Lung microvascular endothelial cell (primary cell): ENCODE data around the gene NDUFB7. TPM values are rescaled to one million over a fixed set of nuclear protein-coding genes. Genes with fewer than 3 reads are reported as not detected.
"Not testable (repeated sequence)": the region's sequence is repeated elsewhere in the genome, so short reads cannot be mapped to it uniquely, and the experiment has no call there.

Experiments used
- DNase-seq, 2 donors: peaks; one replicate each; pipeline versions ENCODE4 v3.0.0 to v3.0.0-alpha.2; 2010; ENCODE audit warnings: low read depth in 2 of 2
- total RNA-seq: library from RNA; depleted of rRNA; stranded (reverse); fragments of >200 nt; gene quantifications from 2 replicates; pipeline ENCODE4 v1.2.1, GENCODE V29; 2014

Gene NDUFB7
- total RNA-seq, result 382 and 418 TPM in 2 replicates

- DNase-seq, result peak; percentile 96 to 97
Observed at GRCh38 chr19:14571695-14572490, at the start of gene NDUFB7. Gene NDUFB7, minus strand, starts transcription at chr19:14572066. Its CDS starts 66 bp downstream, at chr19:14572000.

- no peak for DNase-seq
Observed at GRCh38 chr19:14619404-14619803, 47.5 kb upstream of the NDUFB7 start.

DNA sequence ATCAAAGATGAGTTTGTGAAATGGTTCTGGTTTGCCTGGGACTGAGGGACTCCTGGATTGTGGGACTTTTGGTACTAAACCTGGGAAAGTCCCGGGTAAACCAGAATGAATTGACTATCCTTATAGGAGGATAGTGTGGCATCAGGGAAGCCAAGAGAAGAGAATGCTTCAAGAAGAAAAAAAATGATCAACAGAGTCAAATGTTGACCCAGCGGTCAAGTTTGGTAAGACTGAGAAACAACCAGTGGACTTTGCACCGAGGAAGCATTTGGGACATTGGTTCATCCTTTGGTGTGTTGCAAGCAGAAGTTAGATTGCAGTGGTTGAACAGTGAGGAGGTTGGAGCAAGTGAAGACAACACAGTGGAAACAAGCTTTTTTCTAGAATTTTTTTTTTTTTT lies 44.5 kb upstream of the NDUFB7 start:
- no peak for DNase-seq

GRCh38 chr19:14615623-14616022 lies 43.8 kb upstream of the NDUFB7 start:
- no peak for DNase-seq

- no peak for DNase-seq
Observed at GRCh38 chr19:14614099-14614412, 42.2 kb upstream of the NDUFB7 start.

DNA sequence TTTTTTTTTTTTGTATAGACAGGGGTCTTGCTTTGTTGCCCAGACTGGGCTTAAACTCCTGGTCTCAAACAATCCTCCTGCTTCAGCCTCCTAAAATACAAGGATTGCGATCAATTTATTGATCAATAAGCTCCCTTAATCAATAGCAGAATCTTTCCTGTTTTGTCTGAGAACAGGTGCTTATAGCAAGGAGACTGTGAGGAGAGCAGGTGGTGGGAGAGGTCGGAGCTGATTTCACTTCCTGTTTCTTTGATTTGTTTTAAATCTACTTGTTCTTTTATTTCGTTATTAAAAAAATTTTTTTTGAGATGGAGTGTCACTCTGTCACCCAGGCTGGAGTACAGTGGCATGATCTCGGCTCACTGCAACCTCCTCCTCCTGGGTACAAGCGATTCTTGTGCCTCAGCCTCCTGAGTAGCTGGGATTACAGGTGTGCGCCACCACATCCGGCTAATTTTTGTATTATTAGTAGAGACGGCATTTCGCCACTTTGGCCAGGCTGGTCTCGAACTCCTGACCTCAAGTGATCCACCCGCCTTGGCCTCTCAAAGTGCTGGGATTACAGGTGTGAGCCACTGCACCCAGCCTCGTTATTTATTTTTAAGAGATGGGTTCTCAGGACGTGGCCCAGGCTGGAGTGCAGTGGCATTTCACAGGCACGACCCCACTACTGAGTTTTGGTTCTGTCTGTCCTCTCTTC lies 41.7 kb upstream of the NDUFB7 start:
- DNase-seq, result not testable (repeated sequence)

DNA sequence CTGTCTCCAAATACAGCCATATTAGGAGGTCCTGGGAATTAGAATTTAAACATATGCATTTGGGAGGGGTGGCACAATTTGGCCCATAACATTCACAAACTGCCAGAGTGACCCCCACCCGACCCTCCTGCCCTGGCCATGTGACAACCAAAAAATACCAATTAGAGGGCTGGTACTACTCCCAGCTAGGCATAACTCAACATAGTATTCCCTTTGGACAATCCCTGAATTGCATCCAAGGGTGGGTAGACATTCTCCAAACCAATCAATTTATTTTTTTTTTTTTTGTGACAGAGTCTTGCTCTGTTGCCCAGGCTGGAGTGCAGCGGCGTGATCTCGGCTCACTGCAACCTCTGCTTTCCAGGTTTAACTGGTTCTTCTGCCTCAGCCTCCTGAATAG lies 40.8 kb upstream of the NDUFB7 start:
- DNase-seq, result no peak

GRCh38 chr19:14612242-14612641 lies 40.4 kb upstream of the NDUFB7 start:
- DNase-seq, result not testable (repeated sequence)

DNA sequence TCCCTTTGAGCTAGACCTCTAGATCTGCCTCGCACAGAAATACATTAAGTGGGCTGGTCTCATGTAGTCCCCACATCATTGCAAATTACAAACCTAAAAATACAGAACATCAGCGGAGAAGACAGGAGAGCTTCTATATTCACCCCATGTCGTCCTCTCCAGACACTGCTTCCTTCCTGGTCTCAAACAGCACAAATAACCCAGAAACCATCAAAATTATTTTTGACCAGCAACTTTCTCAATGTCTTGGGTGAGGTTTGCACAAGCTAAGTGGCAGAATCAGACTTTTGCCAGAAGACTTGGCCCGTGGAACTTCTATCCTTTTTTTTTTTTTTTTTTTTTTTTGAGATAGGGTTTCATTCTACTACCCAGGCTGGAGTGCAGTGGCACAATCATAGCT lies 39.2 kb upstream of the NDUFB7 start:
- no peak for DNase-seq

DNA sequence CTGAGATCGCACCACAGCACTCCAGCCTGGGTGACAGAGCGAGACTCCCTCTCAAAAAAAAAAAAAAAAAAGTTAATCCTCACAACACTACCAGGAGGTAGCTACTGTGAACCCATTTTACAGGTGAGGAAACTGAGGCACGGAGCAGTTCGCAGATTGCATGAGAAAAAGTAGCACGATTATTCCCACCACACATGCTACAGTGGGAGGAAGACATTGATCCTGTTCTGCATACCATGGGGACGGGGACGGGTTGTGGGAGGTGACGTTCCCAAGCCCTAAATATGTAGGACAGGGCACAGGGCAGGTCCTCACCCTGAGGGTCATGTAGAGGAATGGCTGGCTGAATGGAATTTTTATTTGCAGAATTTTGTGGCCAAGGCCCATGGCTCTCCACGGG lies 34.8 kb upstream of the NDUFB7 start:
- no peak for DNase-seq

DNA sequence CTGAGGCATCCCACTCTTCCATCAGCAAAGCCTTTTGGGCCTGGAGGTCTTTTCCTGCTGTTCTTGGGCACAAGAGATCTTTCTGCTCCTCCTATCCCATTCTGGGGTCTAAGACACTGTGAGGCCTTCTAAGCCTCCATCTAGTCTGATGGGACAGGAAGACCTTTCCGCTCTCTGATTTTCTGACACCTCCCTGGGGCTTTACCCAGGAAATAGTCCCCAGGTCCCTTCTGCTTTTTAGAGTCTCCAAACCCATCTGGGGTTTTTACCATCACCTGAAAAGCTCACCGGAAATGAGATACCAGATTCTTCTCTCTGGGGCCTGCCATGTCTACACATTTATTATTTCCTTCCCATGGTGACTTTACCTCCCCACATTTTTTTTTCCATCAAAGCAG lies 32.1 kb upstream of the NDUFB7 start:
- no peak for DNase-seq

DNA sequence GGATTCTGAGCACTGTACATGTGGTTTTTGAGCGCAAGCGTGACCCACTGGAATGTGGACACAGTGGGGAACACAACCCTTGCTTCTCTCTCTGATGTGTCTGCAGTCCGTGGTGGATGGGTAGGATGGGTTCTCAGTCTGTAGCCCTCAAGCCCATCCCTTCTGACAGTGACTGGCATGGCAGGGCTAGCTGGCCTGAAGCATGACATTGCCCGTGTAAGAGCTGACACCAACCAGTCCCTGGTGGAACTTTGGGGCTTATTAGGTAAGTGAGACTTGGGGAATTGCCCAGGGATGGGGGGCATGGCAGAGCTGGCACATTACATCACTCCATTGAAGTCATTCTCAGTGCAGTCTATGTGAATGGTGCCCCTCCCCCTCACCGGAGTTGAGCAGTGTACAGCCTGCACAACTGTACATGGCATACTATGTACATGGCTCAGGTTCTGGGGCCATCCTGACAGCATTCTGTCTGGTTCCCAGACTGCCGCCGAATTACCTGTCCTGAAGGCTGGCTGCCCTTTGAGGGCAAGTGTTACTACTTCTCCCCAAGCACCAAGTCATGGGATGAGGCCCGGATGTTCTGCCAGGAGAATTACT lies 27.8 kb upstream of the NDUFB7 start:
- DNase-seq, result no peak

DNA sequence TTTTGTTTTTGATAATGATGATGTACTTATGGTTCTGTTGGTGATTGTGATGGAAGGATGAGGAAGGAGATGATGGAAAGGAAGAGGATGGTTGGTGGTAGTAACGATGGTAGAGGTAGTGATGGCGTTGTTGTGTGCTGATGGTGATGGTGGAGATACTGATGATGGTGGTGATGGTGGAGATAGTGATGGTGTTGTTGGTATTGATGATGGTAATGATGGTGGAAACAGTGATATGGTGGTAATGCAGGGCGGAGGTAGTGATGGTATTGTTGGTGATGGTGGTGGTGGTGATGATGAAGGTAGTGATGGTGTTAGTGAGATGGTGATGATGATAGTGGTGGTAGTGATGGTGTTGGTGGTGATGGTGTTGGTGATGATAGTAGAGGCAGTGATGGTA lies 23.7 kb upstream of the NDUFB7 start:
- DNase-seq, result no peak

- DNase-seq, result not testable (repeated sequence)
Observed at GRCh38 chr19:14589433-14589832, 17.6 kb upstream of the NDUFB7 start.

- not testable (repeated sequence) for DNase-seq
Observed at GRCh38 chr19:14585187-14585586, 13.3 kb upstream of the NDUFB7 start.

DNA sequence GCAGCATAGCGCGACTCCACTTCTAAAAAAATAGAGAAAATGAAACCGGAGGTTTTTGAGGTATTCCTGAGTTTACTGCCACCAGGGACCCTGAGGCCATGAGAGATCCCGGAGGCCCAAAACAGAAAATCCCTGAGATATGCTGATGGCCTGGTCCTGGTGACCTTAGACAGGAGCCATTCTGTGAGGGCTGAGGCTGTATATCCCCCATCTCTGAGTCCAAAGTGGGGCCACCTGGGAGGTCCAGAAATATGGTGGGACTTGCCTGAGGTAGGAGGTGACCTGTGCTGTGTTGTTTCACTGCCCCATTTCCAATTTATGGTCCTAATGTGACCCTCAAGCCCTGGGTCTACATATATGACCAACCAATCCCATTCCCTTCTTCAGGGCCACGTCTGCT lies 12.5 kb upstream of the NDUFB7 start:
- not testable (repeated sequence) for DNase-seq

DNA sequence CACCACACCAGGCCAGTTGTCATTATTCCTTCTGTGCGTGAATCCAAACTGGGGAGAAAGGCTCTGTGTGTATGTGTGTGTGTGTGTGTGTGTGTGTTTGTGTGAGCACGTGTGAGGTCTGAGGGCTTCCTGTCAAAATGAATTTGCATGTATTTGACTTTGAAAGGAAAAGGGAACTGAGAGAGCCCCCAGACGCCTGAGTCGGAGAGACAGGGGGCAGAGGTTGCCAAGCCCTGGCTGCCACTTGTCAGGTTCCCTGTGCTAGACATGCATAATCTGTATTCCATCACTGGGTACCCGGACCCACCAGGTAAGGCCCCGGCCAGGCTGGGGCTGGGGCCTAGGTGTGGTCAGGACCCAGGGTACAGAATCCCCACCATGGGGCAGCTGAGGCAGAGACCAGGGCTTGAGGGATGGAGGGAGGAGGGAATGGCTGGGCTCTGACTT lies 11.1 kb upstream of the NDUFB7 start, which contains the start of gene CLEC17A:
CLEC17A (plus strand) TSS at position 191 of the 447 bp plus-strand sequence; CDS start at position 268, 77 bp downstream.
- no peak for DNase-seq

- no peak for DNase-seq
Observed at GRCh38 chr19:14580623-14581237, 8.9 kb upstream of the NDUFB7 start.

- no peak for DNase-seq
Observed at GRCh38 chr19:14577885-14578427, 6.1 kb upstream of the NDUFB7 start.

DNA sequence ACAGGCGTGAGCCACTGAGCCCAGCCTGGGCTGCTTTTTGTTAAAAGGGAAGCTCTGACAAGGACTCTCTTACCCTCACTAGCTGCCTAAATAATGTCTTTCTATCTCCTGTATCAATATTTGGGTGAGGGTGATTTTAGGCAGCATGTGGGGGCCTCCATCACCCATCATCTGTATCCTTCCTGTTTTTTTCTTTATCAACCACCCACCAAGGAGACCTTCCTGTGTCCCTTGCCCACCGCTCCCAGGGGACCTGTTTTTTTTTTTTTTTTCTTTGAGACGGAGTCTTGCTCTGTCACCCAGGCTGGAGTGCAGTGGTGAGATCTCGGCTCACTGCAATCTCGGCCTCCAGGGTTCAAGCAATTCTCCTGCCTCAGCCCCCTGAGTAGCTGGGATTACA lies 5.4 kb upstream of the NDUFB7 start:
- DNase-seq, result no peak

DNA sequence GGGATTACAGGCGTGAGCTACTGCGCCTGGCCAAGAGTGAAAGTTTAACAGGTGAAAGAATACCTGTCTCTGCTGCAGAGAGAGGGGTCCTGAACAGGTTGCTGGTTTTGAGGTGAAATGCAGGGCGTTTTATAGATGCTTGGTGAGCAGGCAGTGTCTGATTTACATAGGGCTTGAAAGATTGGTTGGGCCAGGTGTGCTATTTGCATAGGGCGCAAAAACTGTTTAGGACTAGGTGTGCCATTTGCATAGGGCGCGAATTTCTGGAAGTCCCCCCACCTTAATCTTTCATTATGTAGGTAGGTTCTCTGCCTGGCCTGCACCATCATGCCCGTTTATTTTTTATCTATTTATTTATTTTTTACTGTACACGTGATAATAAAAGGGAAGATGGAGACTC lies 4.5 kb upstream of the NDUFB7 start:
- no peak for DNase-seq
